Measurements from ENCODE around the gene HIGD1A.

Gene HIGD1A

DNA sequence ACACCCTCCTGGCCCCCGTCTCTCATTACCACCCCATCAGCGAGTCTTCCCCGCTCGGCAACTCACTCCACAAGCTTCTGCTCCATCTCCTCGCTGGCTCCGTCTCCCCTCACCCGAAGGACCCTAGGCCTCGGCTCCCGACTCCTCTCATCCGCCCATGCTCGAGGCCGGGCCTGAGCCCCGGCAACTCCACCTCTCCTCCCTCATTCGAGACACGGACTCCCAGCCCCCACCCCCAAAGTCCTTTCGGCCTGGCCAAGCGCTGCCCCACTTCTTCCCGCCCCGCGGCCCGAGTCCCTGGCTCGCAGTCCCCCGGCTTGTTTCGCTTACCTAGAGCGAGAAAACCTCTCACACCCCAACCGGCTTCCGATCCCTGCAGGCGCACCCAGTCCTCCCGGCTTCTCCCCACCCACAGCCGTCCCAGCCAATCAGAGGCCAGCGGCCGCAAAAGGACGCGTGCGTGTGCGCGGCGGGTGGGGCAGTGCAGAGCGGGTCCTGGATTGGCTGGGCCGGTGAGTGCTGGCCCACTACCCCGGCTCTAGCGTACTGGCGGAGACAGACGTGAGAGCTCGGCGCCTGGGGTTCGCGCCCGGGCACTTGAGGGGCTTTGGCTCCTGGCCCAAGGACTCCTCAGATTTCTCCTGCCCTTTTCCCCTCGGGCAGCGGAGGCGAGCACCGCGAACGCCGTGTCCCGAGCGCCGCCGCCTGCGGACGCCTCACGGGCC, at the start of gene HIGD1A:
Gene HIGD1A, minus strand, starts transcription at position 385 of the 725 bp plus-strand sequence. CDS start 10,237 bp downstream, outside the sequence.
- in situ Hi-C loops (cut with HindIII; ENCODE audit: low pct_ligation_motif_present, low sequenced_read_pairs): no loop called here
- Histone ChIP-seq H3K36me3 (replicated peaks) (peaks cover 2% of the 10 kb centered on the region), H3K27me3 (replicated peaks) (no peaks in the 10 kb centered on the region), H3K4me3 (ENCODE audit: low read depth, low read length) (peak within 1 kb of the TSS; percentile 85), H3K27ac (peak within 1 kb of the TSS; percentile 43)
- TF ChIP-seq, protein P1, sequence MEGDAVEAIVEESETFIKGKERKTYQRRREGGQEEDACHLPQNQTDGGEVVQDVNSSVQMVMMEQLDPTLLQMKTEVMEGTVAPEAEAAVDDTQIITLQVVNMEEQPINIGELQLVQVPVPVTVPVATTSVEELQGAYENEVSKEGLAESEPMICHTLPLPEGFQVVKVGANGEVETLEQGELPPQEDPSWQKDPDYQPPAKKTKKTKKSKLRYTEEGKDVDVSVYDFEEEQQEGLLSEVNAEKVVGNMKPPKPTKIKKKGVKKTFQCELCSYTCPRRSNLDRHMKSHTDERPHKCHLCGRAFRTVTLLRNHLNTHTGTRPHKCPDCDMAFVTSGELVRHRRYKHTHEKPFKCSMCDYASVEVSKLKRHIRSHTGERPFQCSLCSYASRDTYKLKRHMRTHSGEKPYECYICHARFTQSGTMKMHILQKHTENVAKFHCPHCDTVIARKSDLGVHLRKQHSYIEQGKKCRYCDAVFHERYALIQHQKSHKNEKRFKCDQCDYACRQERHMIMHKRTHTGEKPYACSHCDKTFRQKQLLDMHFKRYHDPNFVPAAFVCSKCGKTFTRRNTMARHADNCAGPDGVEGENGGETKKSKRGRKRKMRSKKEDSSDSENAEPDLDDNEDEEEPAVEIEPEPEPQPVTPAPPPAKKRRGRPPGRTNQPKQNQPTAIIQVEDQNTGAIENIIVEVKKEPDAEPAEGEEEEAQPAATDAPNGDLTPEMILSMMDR (IDR thresholded peaks at IDR 0.05; ENCODE audit: low read depth, low read length, missing control alignments): no peak
- DNase-seq: peak; percentile 90

DNA sequence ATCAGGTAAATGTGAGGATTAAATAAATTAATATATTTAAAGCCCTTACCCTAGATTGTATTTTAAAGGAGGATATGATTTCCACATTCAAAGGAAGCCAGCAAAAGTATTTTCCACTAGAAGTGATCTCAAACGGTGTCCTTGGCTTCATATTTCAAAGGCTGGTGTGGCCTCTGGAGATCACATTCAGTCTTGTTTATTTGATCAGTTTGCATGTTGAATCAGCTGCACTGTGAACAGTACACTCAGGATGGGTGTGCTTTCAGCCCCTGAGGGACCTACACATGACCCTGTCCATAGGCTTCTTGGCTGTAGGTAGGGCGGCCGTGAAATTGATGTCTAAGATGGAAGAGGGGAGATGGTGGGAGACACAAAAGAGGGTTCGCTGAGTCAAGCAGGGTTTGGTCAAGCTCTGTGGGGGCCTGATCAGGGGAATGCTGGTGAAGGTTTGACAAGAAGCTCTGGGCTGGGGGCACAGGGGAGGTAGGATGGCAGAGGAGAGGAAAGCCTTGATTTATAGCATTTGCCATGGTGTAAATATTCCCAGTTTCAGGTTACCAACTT, 49.5 kb upstream of the HIGD1A start:
- DNase-seq: no peak
- in situ Hi-C loops (cut with HindIII; ENCODE audit: low pct_ligation_motif_present, low sequenced_read_pairs): no loop called here
- TF ChIP-seq, protein P1 (IDR thresholded peaks at IDR 0.05; ENCODE audit: low read depth, low read length, missing control alignments): no peak

DNA sequence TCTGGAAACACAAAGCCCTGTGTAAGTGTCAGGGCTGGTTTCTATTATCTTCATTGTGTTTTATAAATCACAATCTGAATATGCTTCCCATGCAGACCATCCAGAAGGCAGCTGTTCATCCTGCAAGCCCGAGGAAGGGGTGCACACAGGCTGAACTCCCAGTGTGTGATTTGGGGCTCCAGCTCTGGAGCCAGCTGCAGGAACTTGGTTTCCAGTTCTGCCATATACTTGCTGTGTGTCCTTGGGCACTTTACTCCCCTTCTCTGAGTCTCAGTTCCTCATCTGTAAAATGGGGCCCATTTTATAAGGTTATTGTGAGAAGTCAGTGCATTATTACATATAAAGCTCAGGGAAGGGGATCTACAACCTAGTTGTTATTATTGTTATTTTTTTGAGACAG, 48.8 kb upstream of the HIGD1A start:
- H3K27ac ChIP-seq: no peak overlapping the region
- TF ChIP-seq, protein P1 (IDR thresholded peaks at IDR 0.05; ENCODE audit: low read depth, low read length, missing control alignments): no peak
- in situ Hi-C loops (cut with HindIII; ENCODE audit: low pct_ligation_motif_present, low sequenced_read_pairs): no loop called here
- DNase-seq: no peak
- no peaks in the 10 kb centered on the region for H3K36me3 ChIP-seq (replicated peaks)
- no peak overlapping the region for H3K4me3 ChIP-seq (ENCODE audit: low read depth, low read length)
- H3K27me3 ChIP-seq (replicated peaks): no peaks in the 10 kb centered on the region

More for the DNA sequence above, 49.5 kb upstream of the HIGD1A start:
- H3K27ac ChIP-seq: no peak overlapping the region
- H3K36me3 ChIP-seq (replicated peaks): no peaks in the 10 kb centered on the region
- H3K4me3 ChIP-seq (ENCODE audit: low read depth, low read length): no peak overlapping the region
- no peaks in the 10 kb centered on the region for H3K27me3 ChIP-seq (replicated peaks)

GRCh38 chr3:42852441-42852840, 48.2 kb upstream of the HIGD1A start:
- in situ Hi-C loops (cut with HindIII; ENCODE audit: low pct_ligation_motif_present, low sequenced_read_pairs): no loop called here
- Histone ChIP-seq H3K27ac (no peak overlapping the region), H3K36me3 (replicated peaks) (no peaks in the 10 kb centered on the region), H3K4me3 (ENCODE audit: low read depth, low read length) (no peak overlapping the region), H3K27me3 (replicated peaks) (no peaks in the 10 kb centered on the region)
- TF ChIP-seq, protein P1 (IDR thresholded peaks at IDR 0.05; ENCODE audit: low read depth, low read length, missing control alignments): no peak
- no peak for DNase-seq

DNA sequence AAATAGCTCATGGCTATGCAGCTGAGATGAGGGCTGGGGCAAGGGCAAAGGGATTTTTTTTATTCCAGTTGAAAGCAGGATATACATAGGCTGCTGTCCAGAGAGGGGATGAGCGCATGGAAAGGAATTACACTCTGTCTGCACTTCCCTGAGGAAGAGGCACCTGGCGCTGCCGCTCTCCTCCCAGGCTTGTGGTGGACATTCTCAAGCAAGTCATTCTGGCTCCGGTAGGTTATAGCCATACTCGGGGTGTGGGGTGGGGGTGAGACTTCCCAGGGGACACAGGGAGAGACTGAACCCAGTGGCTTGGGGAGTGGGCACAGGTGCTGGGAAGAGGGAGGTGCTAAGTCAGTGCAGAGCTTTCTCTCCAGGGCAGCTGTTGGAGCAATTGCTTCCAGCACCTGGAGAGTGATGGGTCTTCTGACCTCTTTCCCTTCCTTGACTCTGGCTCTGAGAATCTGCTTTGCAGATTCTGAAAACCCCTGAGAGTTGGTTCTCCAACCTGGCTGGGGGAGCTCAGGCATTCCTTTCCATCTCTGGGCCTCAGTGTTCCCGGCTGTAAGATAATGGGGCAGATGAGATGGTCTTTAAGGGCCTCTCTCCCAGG, 47.0 kb upstream of the HIGD1A start:
- Histone ChIP-seq H3K4me3 (ENCODE audit: low read depth, low read length) (no peak overlapping the region), H3K27ac (no peak overlapping the region), H3K36me3 (replicated peaks) (no peaks in the 10 kb centered on the region), H3K27me3 (replicated peaks) (no peaks in the 10 kb centered on the region)
- no peak for DNase-seq
- in situ Hi-C loops (cut with HindIII; ENCODE audit: low pct_ligation_motif_present, low sequenced_read_pairs): no loop called here
- TF ChIP-seq, protein P1 (IDR thresholded peaks at IDR 0.05; ENCODE audit: low read depth, low read length, missing control alignments): no peak

Measured in brain microvascular endothelial cell (primary cell).